Loucy (cell line): ENCODE data around the gene TMEM168.

Source experiments
- H2AFZ ChIP-seq: fragments of 200-600 bp; sonication (generic); 2 replicates; pipeline ENCODE4 v1.6.0; 2016; ENCODE audit warnings: antibody characterized with exemption, mild to moderate bottlenecking, low read length, moderate library complexity
- H3F3A ChIP-seq: fragments of 200-600 bp; 2 replicates; pipeline ENCODE4 v1.6.0; 2016; ENCODE audit warnings: antibody characterized with exemption, low read depth, mild to moderate bottlenecking
- H3K27me3 ChIP-seq: fragments of 200-600 bp; sonication (generic); 2 replicates; pipeline ENCODE4 v1.6.1; 2014; ENCODE audit warnings: low read length, mild to moderate bottlenecking; ENCODE audit not compliant: insufficient read depth, poor library complexity, severe bottlenecking
- H3K36me3 ChIP-seq: fragments of 200-600 bp; sonication (generic); 2 replicates; pipeline ENCODE4 v1.6.1; 2016; ENCODE audit warnings: low read length; ENCODE audit not compliant: insufficient read depth
- H3K4me1 ChIP-seq: fragments of 200-600 bp; sonication (generic); 2 replicates; pipeline ENCODE4 v1.5.1; 2014; ENCODE audit warnings: low read length, mild to moderate bottlenecking; ENCODE audit not compliant: insufficient read depth, poor library complexity, severe bottlenecking
- H3K4me2 ChIP-seq: fragments of 200-600 bp; sonication (generic); 2 replicates; pipeline ENCODE4 v1.6.0; 2014; ENCODE audit warnings: antibody characterized with exemption, low read length, low read depth, mild to moderate bottlenecking; ENCODE audit not compliant: poor library complexity, severe bottlenecking
- H3K4me3 ChIP-seq: fragments of 200-600 bp; sonication (generic); 2 replicates; pipeline ENCODE4 v1.5.1; 2014; ENCODE audit warnings: low read length, mild to moderate bottlenecking, mixed read lengths; ENCODE audit not compliant: poor library complexity, severe bottlenecking
- H3K79me2 ChIP-seq: fragments of 200-600 bp; sonication (generic); 2 replicates; pipeline ENCODE4 v1.6.1; 2014; ENCODE audit warnings: low read length; ENCODE audit not compliant: insufficient read depth
- H3K9ac ChIP-seq: fragments of 200-600 bp; sonication (generic); 2 replicates; pipeline ENCODE4 v1.6.0; 2014; ENCODE audit warnings: mild to moderate bottlenecking, low read depth, low read length, moderate library complexity; ENCODE audit not compliant: poor library complexity, severe bottlenecking
- H3K9me2 ChIP-seq: fragments of 200-600 bp; sonication (generic); replicated peaks from 2 replicates; pipeline ENCODE4 v1.6.1; 2016; ENCODE audit warnings: low read depth, low read length, mixed read lengths
- H3K9me3 ChIP-seq: fragments of 200-600 bp; sonication (generic); 2 replicates; pipeline ENCODE4 v1.6.1; 2014; ENCODE audit warnings: mild to moderate bottlenecking, antibody characterized with exemption, low read length, low read depth; ENCODE audit not compliant: insufficient read depth
- H4K20me1 ChIP-seq: fragments of 200-600 bp; sonication (generic); 2 replicates; pipeline ENCODE4 v1.6.0; 2014; ENCODE audit warnings: antibody characterized with exemption, low read length, mild to moderate bottlenecking; ENCODE audit not compliant: insufficient read depth, poor library complexity, severe bottlenecking
- CTCF ChIP-seq: fragments of 200-600 bp; sonication (generic); conservative IDR thresholded peaks from 2 replicates; pipeline ENCODE4 v1.5.1; 2014; ENCODE audit warnings: mild to moderate bottlenecking, antibody characterized with exemption, low read length
- EZH2phosphoT487 ChIP-seq: fragments of 200-600 bp; IDR thresholded peaks from 2 replicates; pipeline ENCODE4 v1.6.1; 2018; ENCODE audit warnings: antibody characterized with exemption, mild to moderate bottlenecking, moderate library complexity, borderline replicate concordance

The TMEM168 gene

GRCh38 chr7:112792441-112792840 is 2.2 kb upstream of the TMEM168 start:
- Histone ChIP-seq H3K4me2 (no peak overlapping the region), H3K27me3 (no peaks in the 10 kb centered on the region), H3K4me3 (no peak overlapping the region), H3F3A (no peaks in the 10 kb centered on the region), H3K79me2 (no peaks in the 10 kb centered on the region), H3K9me3 (no peaks in the 10 kb centered on the region), H2AFZ (no peak overlapping the region), H4K20me1 (no peaks in the 10 kb centered on the region), H3K9me2 (no peaks in the 10 kb centered on the region), H3K9ac (no peak overlapping the region), H3K36me3 (no peaks in the 10 kb centered on the region), H3K4me1 (no peaks in the 10 kb centered on the region)
- TF ChIP-seq EZH2phosphoT487 (no peak), CTCF (no peak)

- Histone ChIP-seq H3K9me2 (no peaks in the 10 kb centered on the region), H3K36me3 (no peaks in the 10 kb centered on the region), H3K9ac (no peak overlapping the region), H3K79me2 (no peaks in the 10 kb centered on the region), H3K27me3 (no peaks in the 10 kb centered on the region), H3K4me2 (no peak overlapping the region), H4K20me1 (no peaks in the 10 kb centered on the region), H3K4me1 (no peaks in the 10 kb centered on the region), H2AFZ (peak overlapping the region; percentile 51; the same call in 1 of the 2 replicates), H3K4me3 (no peak overlapping the region), H3K9me3 (no peaks in the 10 kb centered on the region), H3F3A (no peaks in the 10 kb centered on the region)
- TF ChIP-seq EZH2phosphoT487, result no peak
- TF ChIP-seq CTCF, result no peak
Observed at GRCh38 chr7:112791465-112792168, 1.4 kb upstream of the TMEM168 start.

GRCh38 chr7:112790586-112791003 is 402 bp upstream of the TMEM168 start:
- H3K9ac ChIP-seq, result no peak overlapping the region
- no peak for TF ChIP-seq CTCF
- TF ChIP-seq EZH2phosphoT487, result no peak
- peak overlapping the region; percentile 78 for H2AFZ ChIP-seq

More at GRCh38 chr7:112790586-112791003, 402 bp upstream of the TMEM168 start:
- Histone ChIP-seq H4K20me1 (no peaks in the 10 kb centered on the region), H3K79me2 (no peaks in the 10 kb centered on the region), H3K9me2 (no peaks in the 10 kb centered on the region), H3K4me3 (peak overlapping the region; percentile 74), H3K4me2 (peak overlapping the region; percentile 65), H3F3A (no peaks in the 10 kb centered on the region), H3K36me3 (no peaks in the 10 kb centered on the region), H3K9me3 (no peaks in the 10 kb centered on the region), H3K27me3 (no peaks in the 10 kb centered on the region), H3K4me1 (no peaks in the 10 kb centered on the region)
